Measurements from ENCODE around the gene HIGD2A. TPM values are rescaled to one million over a fixed set of nuclear protein-coding genes. Genes with fewer than 3 reads are reported as not detected.

HIGD2A gene
- polyA plus RNA-seq, 1 donor = 89.8 TPM

DNA sequence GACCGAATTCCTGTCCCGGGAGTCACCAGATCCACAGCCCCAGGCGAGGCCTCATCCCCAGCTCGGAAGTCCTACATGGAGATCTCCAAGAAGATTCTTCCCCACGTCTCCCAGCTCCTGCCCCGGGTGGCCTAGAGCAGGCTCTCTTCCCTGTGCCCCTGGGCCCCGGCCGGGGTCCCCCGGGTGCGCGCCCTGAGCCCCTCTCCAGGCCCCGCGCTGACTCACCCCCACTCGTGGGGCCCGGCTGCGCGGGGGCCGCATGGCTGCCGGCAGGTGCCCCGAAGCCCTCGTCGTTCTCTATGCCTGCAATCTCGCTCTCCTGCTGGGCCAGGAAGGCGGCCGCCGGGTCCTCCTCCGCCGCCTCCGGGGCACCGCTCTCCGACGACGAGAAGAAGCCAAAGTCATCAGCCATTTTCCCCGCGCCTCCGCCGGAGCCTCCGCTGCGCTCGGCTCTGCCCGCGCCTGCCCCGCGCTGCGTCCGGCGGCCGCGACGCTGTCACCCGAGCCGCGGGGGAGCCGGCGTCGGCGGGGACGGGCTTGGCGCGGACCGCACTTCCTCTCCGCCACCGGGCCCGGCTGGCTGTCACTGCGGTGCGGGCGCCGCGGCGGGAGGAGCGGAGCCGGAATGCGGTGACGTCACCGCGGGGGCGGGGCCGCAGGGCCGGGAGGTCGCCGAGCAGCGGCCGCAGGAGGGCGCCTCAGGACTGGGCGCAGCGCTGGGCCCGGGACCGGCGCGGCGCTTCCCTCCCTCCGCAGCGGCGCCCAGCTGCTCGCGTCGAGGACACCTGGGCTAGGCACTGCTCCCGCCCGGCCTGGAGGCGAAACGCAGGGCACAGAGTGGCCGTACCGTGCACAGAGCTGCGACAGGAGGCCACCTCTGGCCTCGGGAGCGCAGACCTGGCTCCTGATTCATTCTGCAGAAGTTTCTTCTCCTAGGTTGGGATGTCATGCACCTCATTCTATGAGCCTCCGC is 27.7 kb downstream of the HIGD2A start, which contains the start of gene CLTB:
CLTB (minus strand) TSS at position 588 of the 973 bp plus-strand sequence; CDS start at position 412, 176 bp downstream.
- peak; percentile 83 for DNase-seq

DNA sequence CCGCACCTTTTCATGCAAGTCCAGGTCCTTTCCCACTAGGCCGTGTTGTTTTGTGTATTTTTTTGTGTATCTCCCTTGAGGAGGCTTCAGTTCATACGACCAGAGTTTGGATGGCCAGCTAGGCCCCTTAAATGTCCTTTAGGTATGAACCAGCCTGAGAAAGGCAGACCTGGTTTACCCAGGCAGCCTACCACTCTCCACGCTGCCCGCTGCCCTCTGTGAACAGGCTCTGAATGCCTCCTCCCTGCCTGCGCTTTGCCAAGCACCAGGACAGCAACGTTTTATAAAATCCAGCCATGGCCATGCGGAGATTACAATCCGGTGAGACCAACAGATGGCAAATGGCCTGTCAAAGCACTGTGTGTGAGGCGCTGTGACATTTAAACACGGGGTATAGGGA is 28.4 kb downstream of the HIGD2A start:
- no peak for DNase-seq

DNA sequence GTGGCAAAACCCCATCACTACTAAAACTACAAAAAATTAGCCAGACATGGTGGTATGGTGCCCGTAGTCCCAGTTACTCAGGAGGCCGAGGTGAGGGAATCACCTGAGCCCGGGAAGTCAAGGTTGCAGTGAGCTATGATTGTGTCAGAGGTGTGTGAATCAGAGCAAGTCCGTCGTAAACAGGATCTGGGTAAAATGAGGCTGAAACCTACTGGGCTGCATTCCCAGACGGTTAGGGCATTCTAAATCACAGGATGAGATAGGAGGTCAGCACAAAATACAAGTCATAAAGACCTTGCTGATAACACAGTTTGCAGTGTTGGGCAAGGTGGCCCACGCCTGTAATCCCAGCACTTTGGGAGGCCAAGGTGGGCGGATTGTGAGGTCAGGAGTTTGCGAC is 29.7 kb downstream of the HIGD2A start:
- DNase-seq = no peak

DNA sequence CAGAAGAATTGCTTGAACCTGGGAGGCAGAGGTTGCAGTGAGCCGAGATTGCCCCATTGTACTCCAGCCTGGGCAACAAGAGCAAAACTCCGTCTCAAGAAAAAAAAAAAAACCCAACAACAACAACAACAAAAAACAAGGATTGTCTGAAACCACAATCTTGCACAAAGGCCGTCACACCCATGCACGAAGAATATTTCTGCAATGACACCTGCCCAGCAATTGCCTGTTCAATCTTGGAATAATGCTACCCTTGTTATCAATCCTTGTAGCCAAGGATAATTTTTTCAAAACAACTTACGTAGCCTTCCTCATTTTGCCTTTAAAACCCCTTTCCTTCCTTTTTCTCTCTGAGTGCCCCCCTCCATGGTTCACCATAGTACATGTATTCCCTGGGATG is 31.5 kb downstream of the HIGD2A start:
- DNase-seq = no peak

DNA sequence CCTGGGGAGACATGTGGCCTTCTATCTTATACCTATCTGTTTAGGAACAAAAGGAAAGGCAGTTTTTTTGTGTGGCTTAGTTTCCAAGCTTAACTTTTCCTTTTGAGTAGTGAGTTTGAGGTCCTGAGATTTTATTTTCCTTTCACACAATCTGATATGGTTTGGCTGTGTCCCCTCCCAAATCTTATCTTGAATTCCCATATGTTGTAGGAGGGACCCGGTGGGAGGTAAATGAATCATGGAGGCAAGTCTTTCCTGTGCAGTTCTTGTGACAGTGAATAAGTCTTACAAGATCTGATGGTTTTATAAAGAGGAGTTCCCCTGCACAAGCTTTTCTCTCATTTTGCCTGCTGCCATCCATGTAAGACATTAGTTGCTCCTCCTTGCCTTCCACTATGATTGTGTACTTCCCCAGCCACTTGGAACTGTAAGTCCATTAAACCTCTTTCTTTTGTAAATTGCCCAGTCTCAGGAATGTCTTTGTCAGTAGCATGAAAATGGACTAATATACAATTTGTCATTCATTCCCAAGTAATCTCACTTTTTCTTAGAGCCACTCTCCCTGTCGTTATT is 32.5 kb downstream of the HIGD2A start:
- DNase-seq = no peak

DNA sequence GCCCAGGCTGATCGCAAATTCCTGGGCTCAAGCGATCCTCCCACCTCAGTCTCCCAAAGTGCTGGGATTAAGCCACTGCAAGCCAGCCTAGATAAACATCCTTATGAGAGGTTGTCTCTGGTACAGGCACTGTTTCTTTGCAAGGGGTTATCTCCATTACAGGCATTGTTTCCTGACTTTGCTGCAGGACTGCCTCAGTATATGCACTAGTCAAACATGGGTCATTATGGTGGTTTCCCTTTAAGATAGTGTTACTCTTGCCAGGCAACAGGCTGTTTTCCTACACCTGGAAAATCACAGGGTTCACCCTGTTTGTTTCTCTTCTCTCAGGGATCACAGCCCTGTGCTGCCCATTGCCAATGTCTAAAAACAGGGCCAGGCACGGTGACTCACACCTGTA is 35.6 kb downstream of the HIGD2A start:
- DNase-seq = no peak

DNA sequence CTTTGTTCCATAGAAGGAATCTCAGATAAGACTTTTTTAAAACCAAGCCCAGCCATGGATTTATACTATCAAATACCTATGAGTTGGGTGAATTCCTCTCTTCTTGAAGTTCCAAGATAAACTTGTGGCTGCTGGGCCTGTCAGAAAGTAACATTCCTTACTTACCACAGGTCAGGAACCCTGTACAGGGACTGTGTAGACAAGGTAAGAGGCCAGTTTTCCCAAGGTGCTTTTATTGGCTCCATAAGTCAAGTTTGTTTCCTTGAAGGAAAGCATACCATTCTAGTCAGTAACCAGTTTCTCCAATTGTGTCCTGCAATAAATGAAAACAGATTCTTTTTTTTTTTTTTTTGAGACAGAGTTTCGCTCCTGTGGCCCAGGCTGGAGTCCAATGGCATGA is 36.6 kb downstream of the HIGD2A start:
- DNase-seq = no peak

DNA sequence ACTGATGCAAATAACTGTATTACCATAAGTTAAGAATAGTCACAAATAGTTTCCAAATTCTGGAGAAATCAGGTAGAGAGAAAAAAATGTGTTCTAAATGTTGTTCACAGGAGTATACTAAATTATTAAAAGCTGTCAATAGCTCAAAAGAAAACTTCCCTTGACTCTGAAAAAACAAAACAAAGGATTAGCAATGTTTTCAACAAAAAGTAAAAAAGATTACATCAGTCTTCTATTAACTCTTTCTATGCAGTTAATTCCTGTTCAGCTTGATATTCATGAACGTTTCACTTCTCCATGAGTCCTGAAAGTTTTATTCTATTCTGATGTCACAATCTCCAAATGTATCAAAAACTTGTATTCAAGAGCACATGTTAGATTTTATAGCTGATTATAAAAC is 37.2 kb downstream of the HIGD2A start:
- no peak for DNase-seq

DNA sequence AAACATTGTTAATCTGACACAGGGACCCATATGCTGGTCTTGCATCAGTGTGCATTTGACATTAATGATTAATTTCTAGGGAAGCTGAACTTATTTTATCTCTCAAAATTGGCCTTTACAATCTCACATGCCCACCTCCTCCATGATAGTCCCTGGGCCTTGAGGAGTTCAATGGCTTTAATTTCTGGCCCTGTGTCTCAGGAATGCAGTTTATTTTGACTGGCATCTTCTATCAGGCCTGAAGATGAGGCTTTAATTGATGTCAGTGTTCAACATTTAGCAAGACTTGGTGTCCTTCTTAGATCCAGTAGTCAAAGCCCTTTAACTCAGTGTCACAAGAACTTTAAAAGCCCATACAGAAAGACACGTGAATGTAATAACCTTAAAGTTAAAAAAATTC is 38.3 kb downstream of the HIGD2A start:
- DNase-seq = no peak

DNA sequence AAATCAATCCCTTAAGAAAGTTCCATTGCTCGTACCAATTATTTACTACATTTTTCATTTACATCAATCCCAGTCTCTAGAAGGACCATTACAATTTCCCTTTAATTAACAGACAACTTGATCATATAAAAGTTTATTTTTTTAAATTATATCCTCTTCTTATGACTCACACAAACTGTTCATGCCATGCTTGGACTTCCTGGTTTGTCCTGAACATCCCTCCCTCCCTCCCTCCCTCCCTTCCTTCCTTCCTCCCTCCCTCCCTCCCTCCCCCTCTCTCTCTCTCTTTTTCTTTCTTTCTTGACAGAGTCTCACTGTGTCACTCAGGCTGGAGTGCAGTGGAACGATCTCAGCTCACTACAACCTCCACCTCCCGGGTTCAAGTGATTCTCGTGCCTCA is 39.4 kb downstream of the HIGD2A start:
- no peak for DNase-seq

DNA sequence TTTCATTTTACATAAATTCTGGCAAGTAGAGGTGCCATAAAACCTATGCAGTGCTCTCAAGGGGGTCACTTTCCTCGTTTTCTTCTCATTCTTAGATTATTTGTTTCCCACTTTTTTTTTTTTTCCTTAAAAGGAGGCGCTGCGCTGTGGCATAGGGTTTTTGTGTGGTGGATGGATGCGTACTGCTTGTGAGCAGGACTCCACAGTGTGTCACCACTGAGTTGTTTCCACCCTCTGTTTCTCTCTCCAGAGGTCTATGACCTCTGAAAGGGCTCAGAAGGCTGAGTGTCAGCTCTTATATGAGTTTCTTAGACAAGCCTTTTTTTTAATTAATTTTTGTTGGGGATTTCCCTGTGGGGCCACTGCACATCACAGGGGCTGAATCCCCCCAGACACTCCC is 41.4 kb downstream of the HIGD2A start:
- DNase-seq = no peak

DNA sequence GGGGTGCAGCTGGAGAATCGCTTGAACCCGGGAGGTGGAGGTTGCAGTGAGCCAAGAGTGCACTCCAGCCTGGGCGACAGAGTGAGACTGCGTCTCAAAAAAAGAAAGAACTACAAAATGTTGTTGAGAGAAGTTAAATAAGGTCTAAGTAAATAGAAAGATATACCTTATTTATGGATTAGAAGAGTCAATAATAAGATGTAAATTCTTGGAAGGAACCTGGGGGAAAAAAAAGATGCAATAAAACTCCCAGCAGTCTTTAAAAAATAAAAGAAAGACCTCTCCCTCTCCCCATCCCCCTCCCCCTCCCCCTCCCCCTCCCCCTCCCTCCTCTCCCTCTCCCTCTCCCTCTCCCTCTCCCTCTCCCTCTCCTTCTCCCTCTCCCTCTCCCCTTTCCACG is 44.2 kb downstream of the HIGD2A start:
- no peak for DNase-seq

DNA sequence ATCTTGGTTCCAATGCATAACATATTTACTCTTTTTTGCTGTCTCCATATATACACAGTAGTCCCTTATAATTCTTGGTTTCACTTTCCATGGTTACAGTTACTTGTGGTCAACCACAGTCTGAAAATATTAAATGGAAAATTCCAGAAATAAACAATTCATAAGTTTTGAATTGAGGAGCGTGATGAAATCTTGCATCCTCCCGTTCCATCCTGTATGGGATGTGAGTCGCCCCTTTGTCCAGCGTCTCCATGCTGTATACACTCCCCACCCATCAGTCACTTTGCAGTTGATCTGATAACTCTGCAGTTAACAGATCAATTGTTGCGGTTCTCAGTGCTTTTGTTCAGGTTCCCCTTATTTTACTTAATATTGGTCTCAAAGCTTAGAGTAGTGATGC is 48.1 kb downstream of the HIGD2A start:
- DNase-seq = no peak

DNA sequence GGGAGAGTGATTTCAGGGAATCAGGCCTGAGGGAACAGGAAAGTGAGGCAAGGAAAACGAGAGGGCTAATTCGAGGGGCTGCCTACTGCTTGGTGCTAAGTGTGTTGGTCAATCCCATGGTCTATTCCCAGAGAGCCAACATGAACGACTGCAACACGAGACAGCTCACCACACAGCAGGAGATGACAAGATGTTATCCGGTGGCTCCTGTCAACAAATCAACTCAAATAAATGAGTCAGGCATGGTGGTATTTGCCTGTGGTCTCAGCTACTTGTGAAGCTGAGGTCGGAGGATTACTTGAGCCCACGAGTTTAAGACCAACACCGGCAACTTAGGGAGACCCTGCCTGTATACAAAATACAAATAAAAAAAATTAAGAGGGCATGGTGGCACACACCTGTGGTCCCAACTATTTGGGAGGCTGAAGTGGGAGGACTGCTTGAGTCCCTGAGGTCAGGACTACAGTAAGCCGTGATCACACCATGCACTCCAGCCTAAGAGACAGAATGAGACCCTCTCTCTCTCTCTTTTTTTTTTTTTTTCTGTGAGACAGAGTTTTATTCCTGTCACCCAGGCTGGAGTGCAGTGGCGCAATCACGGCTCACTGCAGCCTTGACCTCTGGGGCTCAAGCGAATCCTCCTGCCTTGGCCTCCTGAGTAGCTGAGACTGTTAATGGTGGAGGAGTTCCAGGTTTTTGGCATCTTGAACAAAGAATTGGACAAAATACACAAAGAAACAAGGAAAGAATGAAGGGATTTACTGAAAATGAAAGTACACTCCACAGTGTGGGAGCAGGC is 50.6 kb downstream of the HIGD2A start:
- no peak for DNase-seq

Other genes with a start within 250 kb of the HIGD2A start
- gene SIMC1, start 150.3 kb upstream of the HIGD2A start, polyA plus RNA-seq (ENCODE audit: insufficient read length) = 20.5 TPM
- gene KIAA1191, start 27.0 kb upstream of the HIGD2A start, polyA plus RNA-seq (ENCODE audit: insufficient read length) = 152 TPM
- 16.8 TPM for gene ARL10, start 23.3 kb upstream of the HIGD2A start, polyA plus RNA-seq (ENCODE audit: insufficient read length)
- gene NOP16, start 153 bp upstream of the HIGD2A start, polyA plus RNA-seq (ENCODE audit: insufficient read length) = 30.8 TPM
- gene CLTB, start 27.8 kb downstream of the HIGD2A start, polyA plus RNA-seq (ENCODE audit: insufficient read length) = 45.0 TPM
- gene FAF2, start 59.6 kb downstream of the HIGD2A start, polyA plus RNA-seq (ENCODE audit: insufficient read length) = 56.6 TPM
- gene RNF44, start 148.7 kb downstream of the HIGD2A start, polyA plus RNA-seq (ENCODE audit: insufficient read length) = 51.1 TPM
- 25.0 TPM for gene CDHR2, start 160.6 kb downstream of the HIGD2A start, polyA plus RNA-seq (ENCODE audit: insufficient read length)
- 2.2 TPM for gene GPRIN1, start 221.4 kb downstream of the HIGD2A start, polyA plus RNA-seq (ENCODE audit: insufficient read length)
- gene SNCB, start 241.8 kb downstream of the HIGD2A start, polyA plus RNA-seq (ENCODE audit: insufficient read length) = 0.20 TPM
- gene EIF4E1B, start 241.9 kb downstream of the HIGD2A start, polyA plus RNA-seq (ENCODE audit: insufficient read length) = not detected

Measured in left kidney (tissue), 2 donors.